Right atrium auricular region (tissue), 2 donors: ENCODE data around the gene GRK5. TPM values are rescaled to one million over a fixed set of nuclear protein-coding genes. Genes with fewer than 3 reads are reported as not detected.

Source experiments
- DNase-seq: peaks from one replicate; pipeline ENCODE4 v3.0.0-alpha.2; 2019; ENCODE audit warnings: low spot score
- H3K27ac ChIP-seq, 2 donors: fragments of 200-600 bp; sonication (generic); 1 replicate in 1 of 2; 2 replicates in 1 of 2; pipeline ENCODE4 v1.5.1; 2016 to 2019
- H3K27me3 ChIP-seq, 2 donors: fragments of 200-600 bp; sonication (generic); one replicate each; pipeline versions ENCODE4 v1.5.1 to v1.6.0; 2017 to 2019
- H3K36me3 ChIP-seq: fragments of 200-600 bp; sonication (generic); one replicate; pipeline ENCODE4 v1.5.1; 2016
- H3K4me1 ChIP-seq, 2 donors: fragments of 200-600 bp; sonication (generic); one replicate each; pipeline versions ENCODE4 v1.5.1 to v1.6.0; 2017 to 2019
- H3K4me3 ChIP-seq, 2 donors: fragments of 200-600 bp; sonication (generic); 1 replicate in 1 of 2; 2 replicates in 1 of 2; pipeline ENCODE4 v1.5.1; 2017 to 2019; ENCODE audit warnings: mild to moderate bottlenecking in 1 of 2, moderate library complexity in 1 of 2
- H3K9me3 ChIP-seq, 2 donors: fragments of 200-600 bp; sonication (generic); one replicate each; pipeline ENCODE4 v1.5.1; 2019
- CTCF ChIP-seq, 2 donors: fragments of 200-600 bp; sonication (generic); IDR thresholded peaks; one replicate each; pipeline ENCODE4 v1.5.1; 2019; ENCODE audit warnings: antibody characterized with exemption in 2 of 2
- total RNA-seq, 2 donors: library from RNA; depleted of rRNA; stranded (reverse); fragments of >200 nt; gene quantifications; one replicate each; pipeline ENCODE4 v1.1.0, GENCODE V29; 2016

Gene GRK5
- total RNA-seq, 2 donors from 2014 or later, result 19.2 to 53.8 TPM

DNA sequence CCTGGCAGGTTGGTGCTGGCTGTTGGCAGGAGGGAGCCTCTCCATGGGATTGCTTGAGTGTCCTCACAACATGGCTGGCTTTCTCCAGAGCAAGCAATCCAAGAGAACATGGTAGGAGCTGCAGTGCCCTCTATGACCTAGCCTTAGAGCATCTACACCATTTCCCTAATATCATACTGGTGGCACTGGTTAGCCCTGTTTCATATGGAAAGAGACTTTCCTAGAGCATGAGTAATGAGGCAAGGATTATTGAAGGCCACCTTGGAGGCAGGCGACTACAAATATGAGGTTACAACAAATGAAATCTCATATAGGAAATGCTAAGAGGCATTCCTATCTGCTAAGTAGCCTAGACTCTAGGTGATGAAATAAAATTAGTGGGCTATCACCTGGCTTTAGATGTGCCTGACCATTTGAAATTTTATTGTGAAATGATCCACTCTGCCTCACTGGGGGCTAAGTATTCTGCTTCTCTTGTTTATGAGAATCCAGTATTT lies 181.5 kb downstream of the GRK5 start:
- no peak overlapping the region for H3K27ac ChIP-seq
- no peak for DNase-seq
- no peaks in the 10 kb centered on the region for H3K27me3 ChIP-seq
- peaks cover 0 to 39% of the 10 kb centered on the region in 2 donors for H3K4me1 ChIP-seq
- no peak for TF ChIP-seq CTCF (IDR thresholded peaks at IDR 0.05)
- no peaks in the 10 kb centered on the region for H3K9me3 ChIP-seq
- H3K4me3 ChIP-seq, result no peak overlapping the region
- no peaks in the 10 kb centered on the region for H3K36me3 ChIP-seq

- Histone ChIP-seq H3K27ac (no peak overlapping the region), H3K9me3 (no peaks in the 10 kb centered on the region), H3K4me1 (peaks cover 0 to 52% of the 10 kb centered on the region in 2 donors)
Observed at GRCh38 chr10:119391440-119392251, 184.3 kb downstream of the GRK5 start.

DNA sequence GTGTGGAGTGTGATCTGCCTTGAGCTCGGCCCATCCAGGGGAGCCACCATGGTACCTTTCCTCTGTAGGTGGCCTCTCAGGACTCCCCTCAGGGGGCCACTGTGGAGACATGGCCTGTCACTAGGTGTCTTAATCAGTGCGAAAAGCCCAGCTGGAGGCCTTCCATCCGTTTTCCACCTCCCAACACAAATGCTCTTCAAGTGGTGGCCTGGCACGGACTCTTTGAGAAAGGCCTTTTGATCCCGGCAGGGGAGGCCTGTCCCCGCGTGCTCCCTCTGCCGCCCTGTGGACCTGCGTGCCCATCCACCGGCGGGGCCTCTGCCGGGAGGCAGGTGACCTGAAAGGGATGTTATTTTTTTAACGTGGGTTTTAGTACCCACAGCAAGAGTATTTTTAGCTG lies 185.6 kb downstream of the GRK5 start:
- peaks cover 0 to 54% of the 10 kb centered on the region in 2 donors for H3K4me1 ChIP-seq
- no peak overlapping the region for H3K4me3 ChIP-seq
- H3K27me3 ChIP-seq, result no peaks in the 10 kb centered on the region
- no peak for DNase-seq
- peaks cover 6% of the 10 kb centered on the region for H3K36me3 ChIP-seq
- peak in 1 of 2 donors; percentile 18 for TF ChIP-seq CTCF (IDR thresholded peaks at IDR 0.05)
- no peaks in the 10 kb centered on the region for H3K9me3 ChIP-seq
- peak overlapping the region; percentile 4 to 57 for H3K27ac ChIP-seq

More at GRCh38 chr10:119391440-119392251, 184.3 kb downstream of the GRK5 start:
- H3K4me3 ChIP-seq, result no peak overlapping the region
- H3K36me3 ChIP-seq, result no peaks in the 10 kb centered on the region
- DNase-seq, result no peak
- H3K27me3 ChIP-seq, result no peaks in the 10 kb centered on the region
- no peak for TF ChIP-seq CTCF (IDR thresholded peaks at IDR 0.05)

GRCh38 chr10:119393421-119393820 lies 186.1 kb downstream of the GRK5 start:
- DNase-seq, result no peak
- peaks cover 6% of the 10 kb centered on the region for H3K36me3 ChIP-seq
- H3K4me3 ChIP-seq, result no peak overlapping the region
- no peaks in the 10 kb centered on the region for H3K9me3 ChIP-seq
- peaks cover 0 to 54% of the 10 kb centered on the region in 2 donors for H3K4me1 ChIP-seq
- no peaks in the 10 kb centered on the region for H3K27me3 ChIP-seq
- peak overlapping the region; percentile 4 to 57 for H3K27ac ChIP-seq
- TF ChIP-seq CTCF (IDR thresholded peaks at IDR 0.05), result no peak

DNA sequence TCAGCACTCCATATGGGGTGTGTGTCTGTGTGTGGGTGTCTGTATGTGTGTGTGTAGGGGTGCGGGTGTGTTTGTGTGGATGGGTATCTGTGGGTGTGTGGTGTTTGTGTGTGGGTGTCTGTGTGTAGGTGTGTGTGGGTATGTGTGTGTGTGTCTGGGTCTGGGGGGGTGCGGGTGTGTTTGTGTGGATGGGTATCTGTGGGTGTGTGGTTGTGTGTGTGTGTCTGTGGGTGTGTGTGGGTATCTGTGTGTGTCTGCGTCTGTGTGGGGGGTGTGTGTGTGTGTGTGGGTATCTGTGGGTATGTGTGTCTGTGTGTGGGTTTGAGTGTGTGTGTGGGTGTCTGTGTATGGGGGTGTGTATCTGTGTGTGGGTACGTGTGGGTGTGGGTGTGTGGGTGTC lies 186.5 kb downstream of the GRK5 start:
- H3K4me3 ChIP-seq, result no peak overlapping the region
- peaks cover 0 to 54% of the 10 kb centered on the region in 2 donors for H3K4me1 ChIP-seq
- H3K9me3 ChIP-seq, result no peaks in the 10 kb centered on the region
- H3K27ac ChIP-seq, result peak overlapping the region in 1 of 2 donors; percentile 57
- H3K27me3 ChIP-seq, result no peaks in the 10 kb centered on the region
- DNase-seq, result no peak
- no peak for TF ChIP-seq CTCF (IDR thresholded peaks at IDR 0.05)
- H3K36me3 ChIP-seq, result peaks cover 6% of the 10 kb centered on the region
